RPMI8226 (cell line): ENCODE results near the gene KIAA0040.
A peak's percentile ranks its signal among the peaks of the same experiment; 100 is the strongest.

Experiments
- DNase-seq: peaks from one replicate; pipeline ENCODE4 v3.0.0-alpha.2; 2015

KIAA0040 gene

DNA sequence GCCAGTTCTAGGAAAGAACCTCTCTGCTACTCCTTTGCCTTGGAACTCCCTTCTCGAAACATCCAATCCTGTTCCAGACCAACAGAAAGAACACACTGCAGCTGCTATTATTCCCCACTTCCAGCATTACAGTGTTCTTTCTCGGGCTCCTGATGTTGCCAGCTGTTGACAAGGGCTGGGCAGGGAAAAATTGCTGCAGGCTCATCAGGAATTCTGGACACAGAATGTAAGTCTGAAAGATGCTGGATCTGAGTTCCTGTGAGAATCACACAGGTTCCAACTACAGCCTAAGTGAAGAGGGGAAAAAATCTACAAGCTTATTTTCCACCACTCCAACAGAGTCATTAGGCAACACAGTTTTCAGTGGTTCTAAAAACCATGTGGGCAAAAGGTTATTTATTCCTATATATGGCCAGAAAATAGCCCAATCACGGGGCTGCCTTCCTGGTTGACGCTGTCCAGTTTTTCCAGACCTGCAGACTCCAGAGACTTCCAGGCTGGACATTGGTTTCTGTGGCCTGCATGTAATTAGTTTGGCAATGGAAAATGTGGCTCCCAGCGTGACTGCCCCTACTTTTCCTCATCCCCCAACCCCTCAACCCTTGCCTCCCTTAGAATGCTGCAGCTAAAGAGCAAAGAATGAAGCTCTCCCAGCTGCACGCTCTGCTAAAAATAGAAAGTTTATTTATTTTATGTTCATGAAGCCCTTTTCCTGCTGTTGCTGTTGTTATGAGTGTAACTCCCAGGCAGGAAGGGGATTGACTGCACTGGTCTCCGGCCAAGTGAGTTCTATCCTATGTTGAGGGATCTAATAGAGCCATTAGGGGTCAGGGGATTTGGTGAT is 8.3 kb upstream of the KIAA0040 start:
- DNase-seq: no peak

DNA sequence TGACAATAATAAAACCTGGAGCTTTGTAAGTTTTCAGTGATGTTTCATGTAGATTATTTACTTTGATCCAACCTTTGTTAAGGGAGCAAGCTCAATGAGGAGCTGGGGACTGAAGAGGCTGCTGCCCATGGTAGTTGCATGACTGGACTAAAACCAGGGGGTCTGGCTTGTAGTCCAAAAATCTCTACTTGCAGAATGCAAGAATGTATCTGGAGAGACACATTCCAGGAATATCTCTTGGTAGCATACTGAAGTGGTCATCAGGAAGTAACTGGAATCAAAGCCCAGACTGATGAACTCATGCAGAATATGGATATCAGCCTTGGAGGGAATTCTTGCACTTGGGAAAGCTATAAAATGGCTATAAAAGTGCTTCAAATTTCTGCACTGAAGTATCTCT is 5.8 kb upstream of the KIAA0040 start:
- no peak for DNase-seq

DNA sequence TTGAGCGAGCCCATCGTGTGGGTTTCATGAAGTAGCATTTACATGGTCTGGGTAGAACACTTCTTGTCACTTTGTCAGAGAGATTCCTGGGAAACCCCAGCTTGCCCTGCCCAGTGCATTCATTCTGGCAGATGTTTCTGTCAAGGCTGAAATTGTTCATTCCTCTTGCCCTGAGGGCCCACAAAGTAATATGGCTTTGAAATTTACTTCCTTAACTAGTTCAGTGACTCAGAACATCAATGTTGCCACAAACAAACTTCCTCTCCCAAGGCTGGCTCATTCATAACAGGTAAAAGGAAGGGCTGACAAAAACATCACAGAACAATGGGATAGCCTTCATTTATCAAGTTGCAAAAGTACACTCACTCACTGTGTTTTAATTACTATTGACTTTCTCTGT is 5.0 kb upstream of the KIAA0040 start:
- no peak for DNase-seq

DNA sequence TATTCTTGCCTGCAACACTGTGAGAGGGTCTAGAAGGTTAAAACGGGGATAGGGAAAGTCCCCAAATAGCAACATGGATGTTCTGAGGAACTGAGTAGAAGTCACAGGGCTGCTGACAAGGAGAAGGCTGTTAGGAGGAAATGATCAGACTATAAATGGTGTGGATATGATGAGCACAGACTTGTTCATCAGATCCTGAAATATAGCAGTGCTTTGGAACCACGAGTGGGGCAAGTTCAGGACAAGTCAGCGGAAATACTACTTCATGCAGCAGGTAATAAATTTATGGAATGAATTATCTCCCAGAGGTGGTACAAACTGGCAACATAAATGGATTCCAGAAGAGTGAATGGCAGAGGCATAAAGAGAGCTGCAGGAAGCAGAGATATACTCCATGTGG is 3.2 kb upstream of the KIAA0040 start:
- no peak for DNase-seq

DNA sequence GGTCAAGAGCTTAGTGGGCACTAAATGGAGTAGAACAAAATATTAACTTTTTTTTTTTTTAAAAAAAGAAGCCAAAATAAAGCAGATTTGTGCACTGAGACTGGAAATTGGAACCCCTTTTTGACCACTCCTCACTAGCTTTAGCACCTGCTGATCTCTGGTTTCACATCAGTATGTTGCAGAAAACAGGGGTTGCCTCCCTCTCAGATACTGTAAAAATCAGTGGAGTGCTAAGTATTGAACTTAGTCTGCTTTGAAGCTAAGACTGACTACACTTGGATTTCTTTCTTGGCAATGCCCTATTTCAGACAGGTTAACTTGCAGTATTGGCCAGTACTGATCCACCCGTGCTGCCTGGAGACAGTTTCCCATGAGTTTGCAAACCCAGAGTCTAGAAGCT is 2.7 kb upstream of the KIAA0040 start:
- no peak for DNase-seq

DNA sequence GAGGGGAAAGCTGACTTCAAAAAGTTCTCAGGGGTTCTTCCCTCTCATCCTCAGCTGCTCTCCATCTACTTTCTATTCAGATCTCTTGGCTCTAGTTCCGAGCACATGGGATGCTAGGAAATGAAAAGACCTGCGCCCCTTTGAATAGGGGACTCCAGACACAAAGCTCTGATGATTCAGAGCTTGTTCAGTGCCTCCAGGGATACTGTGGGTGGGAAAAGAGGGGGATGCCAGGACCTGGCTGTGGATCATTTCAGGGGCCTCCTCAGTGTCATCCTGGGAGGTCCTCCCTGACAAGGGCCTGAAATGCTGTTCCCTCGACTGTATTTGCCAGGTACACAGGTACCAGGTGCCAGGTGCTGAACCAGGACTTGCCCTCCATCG is 943 bp upstream of the KIAA0040 start:
- DNase-seq: no peak

DNA sequence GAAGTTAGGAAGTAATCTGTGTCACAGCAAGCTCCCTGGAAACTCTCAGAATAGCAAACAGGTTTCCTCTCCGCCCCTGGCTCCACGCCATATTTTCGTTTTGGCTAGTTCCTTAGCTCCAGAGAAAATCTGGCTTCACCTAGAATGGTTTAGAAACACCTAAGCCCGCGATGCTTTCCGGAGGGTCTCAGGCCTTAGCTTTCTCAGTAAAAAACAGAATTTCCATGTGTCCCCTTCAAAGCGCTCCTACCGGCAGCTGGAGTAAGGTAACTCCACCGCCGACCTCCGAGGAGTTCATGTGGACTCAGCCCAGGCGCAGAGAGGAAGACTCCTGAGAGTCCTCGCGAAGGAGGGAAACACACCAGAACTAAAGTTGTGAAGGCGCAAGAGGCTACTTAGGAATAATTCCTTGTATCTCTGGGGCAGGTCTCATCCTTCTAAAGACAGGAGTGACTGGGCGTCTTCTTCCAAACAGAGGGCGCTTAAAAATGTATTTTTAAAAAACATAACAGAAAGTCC is 406 bp downstream of the KIAA0040 start:
- DNase-seq: peak; percentile 83

DNA sequence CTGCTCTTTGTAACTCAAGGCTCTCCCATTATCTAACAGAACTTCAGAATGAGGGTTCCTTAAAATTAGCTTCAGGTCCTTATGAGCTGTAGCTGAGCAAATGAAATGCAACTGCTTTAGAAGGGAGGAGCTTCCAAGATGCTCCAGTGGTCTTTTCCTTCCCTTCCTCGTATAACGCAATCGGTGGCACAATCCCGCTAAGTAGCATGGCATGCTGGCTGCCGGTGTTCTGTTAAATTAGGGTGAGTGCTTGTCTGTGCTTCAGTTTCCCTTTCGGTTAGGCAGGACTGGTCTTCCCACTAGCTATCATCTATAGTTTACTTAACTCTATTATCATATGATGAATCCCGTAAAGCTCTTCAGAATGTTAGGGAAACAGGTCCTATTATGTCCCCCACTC is 917 bp downstream of the KIAA0040 start:
- DNase-seq: peak; percentile 73

DNA sequence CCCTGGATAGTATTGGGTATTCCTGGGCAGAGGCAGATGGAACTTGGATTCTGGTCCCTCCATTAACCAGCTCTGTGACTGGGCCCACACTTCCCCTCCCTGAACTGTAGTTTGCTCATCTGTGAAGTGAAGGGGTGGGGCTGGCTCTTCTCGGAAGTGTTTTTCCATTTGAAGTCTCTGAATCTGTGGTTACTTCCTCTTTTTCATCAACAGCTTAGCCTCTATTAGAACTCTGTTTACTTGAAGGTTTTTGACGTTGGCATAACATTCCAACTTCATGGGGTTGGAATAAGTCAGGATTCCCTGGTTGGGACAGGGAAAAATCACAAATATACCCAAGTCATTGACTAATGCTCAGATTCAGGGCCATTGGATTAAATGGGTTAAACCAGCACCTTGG is 3.6 kb downstream of the KIAA0040 start:
- peak; percentile 87 for DNase-seq

DNA sequence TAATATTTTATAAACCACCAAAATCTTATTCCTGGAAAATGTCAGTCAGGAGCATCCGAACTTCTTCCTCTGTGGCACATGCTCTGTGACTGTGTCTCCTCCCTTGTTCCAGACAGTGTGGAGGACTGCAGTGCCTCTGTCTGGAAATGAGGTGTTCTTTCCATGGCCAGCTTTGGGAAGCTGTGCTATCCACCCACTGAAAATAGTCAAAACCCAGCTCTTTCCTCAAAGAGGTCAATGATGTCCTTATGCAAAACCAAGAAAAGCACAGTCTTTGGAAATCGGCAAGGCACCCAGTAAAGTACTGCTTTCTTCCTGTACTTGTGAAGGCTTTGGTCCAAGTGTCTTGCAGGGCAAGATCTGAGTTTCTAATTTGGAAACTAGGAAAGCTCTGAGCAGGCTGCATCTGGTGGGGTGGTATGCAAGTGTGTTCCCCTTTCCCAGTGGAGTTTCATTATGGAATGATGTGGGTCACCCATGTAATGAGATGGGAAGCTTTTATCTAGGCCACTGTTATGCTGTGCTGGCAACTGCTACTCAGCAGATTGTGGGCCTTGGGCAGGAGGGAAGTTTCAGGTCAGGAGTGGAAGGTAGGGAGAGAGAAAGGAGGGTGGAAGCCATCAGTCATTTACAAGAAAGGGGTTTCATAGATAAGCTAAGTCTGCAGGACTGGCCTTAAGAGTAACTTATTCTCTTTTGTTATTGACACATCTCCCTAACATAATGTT is 6.0 kb downstream of the KIAA0040 start:
- no peak for DNase-seq

DNA sequence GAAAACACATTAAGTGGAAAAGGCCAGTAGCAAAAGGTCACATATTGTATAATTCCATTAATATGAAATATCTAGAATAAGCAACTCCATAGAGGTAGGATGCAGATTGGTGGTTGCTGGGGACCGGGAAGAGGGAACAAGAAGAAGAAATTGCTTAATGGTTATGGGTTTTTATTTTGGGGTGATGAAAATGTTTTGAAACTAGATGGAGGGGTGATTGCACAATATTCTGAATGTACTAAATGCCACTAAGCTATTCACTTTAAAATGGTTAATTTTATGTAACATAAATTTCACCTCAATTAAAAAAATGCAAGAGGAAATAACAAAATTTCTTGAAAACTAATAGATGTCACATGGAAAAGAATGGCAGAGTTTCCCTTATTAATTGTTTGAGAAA is 6.7 kb downstream of the KIAA0040 start:
- DNase-seq: no peak

DNA sequence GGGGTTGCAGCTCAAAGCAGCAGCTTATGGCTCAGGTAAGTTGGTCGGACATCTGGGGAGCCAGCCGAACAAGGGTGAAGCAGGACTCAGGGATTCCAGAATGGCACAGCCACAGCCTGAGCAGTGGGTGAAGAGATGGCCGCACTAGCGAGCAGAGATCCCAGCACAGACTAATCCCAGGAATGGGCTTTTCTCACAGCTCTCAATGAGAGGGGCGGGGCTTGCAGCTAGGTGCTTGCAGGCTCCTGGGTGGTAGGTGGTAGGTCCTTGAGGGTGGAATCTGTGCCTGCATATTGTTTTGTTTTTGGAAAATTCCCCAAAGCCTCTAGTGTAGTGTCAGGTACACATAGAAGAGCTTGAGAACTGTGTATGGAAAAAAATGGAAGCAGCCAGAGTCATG is 9.0 kb downstream of the KIAA0040 start:
- no peak for DNase-seq

DNA sequence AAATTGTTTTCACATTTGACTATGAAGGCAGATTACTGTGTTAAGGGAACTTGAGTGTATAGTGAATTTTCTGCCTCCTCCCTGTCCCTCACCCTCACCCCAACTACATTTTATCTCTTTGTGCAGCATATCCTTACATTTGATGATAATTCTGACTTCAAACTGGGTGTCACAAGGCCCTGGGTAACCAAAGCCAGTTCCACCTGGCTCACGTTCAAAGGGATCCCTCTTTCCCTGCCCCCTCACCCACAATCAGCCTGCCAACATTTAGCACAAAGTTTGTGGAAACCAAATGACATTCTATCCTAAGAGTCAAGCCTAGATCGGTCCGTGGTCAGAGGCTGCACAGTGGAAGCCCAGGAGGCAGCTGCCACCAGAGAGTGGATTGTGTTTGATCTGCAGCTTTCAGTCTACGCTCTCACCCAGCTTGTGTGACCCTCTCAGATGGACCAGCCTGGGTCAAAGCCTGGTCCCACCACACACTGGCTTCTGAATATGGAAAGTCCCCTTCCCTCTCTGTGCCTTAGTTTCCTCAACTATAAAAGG is 10.3 kb downstream of the KIAA0040 start:
- DNase-seq: no peak

DNA sequence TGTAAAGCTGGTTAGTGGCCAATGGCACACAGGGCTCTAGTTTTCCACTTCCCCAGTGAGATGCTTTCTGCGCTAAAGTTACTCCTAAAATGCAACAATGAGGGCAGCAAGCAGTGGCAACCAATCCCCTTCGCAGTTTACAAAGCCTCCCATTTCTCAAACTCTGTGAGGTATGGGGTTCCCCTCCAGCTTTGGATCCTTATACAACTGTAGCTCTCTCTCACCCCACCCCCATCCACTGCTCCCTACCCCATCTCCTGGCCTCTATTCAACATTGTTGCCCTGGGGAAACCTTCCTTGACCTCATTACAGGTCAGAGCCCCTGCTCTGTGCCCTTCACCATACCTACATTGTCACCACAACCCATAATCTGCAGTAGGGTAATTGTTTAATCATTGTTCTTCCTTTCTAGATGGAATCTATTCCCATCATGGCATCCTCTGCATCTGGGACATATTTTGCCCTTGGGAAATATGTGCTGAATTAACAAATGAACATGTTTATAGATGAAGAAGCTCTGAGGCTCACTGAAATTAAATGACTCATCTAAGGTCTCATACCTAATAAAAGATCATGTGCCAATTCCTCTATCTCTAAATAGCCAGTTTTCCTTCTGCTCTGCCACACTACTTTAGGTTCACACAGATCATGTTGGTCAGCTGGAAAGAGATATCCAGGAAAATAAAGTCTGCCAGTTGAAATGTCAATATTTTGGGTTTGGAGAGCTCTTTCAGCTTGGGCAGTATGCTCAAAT is 12.6 kb downstream of the KIAA0040 start:
- no peak for DNase-seq

DNA sequence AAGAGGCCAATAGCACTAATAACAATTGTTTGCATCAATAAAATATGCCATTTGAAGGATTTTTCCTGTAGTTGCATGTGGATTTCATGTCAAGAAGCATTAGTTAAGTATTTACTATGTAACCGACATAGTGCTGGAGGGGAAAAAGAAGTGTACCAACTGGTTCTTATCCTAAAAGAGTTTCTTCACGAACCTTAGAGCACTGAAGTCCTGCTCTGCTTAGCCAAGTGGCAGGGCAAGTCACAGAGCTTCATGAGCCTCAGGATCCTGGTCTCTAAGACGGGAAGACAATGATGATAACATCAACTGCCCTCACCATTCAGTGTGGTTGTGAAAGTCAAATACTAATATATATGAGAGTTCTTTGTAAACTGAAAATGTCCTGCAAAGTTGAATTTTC is 14.1 kb downstream of the KIAA0040 start:
- no peak for DNase-seq

DNA sequence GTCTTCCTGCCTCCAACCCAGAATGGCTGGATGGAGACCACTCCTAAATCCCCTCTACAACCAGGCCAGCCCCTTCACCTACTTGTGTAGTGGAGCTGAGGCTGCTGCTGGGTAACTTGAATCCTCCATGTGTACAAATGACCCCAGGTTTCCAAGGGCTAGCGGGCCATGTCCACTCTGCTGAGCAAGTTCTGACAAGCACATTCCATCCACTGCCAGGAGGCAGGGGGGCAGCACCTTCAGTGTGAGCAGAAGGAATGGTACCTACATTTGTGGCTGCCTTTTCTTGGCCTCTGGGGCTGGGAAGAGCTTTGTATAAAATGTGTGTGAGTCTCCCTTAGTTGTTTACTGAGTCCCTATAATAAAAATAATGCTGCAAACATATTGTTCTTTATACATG is 14.5 kb downstream of the KIAA0040 start:
- no peak for DNase-seq

DNA sequence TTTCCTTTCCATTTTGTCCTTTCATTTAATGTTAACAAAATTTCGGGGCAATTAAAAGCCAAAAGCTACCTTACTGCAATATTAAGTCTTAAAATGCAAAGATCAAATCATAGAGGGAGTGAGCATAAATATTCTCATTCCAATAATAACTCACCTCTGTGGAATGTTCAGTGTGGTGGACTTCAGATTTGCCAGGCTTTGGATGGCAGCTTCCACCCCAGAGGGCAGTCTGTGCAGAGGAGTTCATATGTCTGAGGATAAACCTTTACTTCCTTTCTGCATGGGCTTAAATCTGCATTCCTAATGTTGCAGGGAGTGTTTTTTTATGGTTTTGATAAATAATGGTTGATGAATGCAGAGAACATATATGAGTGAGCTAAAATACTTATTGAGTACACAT is 16.3 kb downstream of the KIAA0040 start:
- no peak for DNase-seq

DNA sequence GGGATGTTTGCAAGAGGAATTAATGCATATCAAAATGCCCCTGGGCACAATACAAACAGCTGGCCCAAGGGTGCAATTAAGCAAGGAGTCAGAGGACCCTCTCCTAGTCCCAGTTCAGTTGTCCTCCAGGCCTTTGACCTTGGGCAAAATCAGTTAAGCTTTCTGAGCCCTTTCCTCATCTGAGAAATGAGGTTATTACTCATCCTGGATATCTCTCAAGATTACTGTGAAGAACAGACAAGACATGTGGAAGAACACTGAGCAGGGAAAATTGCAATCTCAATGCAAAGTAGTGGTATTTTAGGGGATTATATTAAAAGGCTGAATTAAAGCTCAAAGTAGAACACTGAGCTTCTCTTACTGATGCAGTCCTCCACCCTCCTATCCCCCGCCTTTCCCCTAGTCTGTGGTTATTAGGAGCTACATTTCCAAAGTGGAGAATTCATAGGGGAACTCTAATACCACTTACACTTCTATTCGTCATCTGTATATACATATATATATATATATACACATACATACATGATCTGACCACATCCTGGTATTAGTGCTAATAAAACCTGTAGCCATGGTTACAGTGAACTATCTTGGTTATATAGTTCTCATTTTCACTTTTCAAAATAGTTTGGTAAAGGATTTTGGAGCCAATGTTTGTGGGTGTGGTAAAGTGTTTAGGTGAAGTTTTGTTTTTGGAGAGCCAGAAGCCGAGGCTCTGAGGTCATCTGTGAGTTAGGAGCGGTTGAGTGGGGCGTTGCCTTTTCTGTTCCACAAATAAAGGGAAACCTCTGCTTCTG is 18.1 kb downstream of the KIAA0040 start:
- no peak for DNase-seq

DNA sequence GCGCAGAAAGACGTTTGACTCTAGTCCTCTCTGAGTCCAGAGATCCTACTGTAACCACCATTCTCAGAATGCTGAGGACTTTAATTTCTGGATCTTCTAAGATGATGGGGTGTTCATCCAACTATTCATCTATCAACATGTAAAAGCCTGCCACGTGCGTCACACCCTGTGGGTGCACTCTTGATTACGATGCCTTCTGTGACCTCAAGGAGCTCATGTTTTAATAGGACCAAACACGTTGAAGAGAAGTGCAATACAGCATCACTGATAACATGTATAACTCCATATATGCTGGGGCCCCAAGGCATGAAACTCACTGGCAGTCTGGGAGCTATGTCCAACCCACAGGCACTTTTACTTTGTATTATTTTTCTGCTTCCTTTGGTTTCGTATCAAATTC is 19.0 kb downstream of the KIAA0040 start:
- no peak for DNase-seq

DNA sequence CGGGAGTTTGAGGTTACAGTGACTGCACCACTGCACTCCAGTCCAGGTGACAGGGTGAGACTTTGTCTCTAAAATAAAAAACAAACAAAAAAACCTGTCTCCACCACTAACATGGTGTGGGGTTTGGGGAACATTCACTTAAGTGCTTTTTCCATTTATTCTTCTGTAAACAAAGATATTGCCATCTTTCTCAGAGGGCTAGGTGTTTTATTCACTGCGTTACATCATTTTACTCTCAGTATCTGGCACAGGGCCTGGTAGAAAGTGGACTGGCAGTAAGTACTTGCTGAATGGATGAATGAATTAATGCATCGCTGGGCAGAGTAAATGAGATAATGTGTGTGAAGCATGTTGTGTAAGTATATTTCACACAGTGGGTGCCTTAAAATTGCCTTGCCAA is 20.1 kb downstream of the KIAA0040 start:
- DNase-seq: no peak

DNA sequence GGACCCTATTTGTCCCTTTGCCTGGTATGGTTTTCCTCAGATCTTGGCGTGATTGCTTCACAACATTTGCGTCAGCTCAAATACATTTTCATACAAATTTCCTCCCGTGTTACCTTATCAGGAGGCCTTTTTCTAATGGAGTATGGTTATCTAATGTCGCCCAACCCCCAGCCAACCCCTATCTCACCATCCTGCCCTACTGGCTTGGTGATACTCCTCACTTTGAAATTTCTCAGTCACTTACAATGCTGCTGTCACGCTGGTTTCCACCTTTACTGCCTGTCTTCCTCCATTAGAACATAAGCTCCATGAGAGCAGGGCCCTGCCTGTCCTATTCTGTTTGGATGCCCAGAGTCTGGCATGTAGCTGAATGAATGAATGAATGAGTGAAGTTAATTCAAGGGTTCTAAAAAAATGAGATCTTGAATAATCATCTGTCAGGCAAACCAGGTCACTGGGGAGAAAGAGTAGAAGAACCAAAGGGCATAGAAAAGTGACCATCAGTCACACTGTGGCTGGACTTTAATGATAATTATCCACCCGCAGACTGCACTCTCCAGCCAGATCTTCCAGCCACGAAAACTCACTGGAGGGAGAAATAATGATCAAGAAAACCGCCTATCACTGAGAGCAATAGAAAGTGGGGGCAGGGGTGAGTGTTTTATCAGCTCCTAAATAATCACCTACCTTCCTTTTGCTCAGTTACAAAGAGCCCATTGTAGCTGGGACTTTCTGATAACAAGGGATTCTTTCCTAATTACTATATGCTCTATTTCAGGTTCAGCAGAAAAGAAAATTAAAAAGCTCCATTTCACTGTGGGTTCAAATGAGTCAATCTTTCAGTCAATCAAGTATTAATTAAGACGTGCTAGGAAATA is 21.3 kb downstream of the KIAA0040 start:
- DNase-seq: no peak
